ENCODE data around the gene SP100.
"Not testable (repeated sequence)": the region's sequence is repeated elsewhere in the genome, so short reads cannot be mapped to it uniquely, and the experiment has no call there.

SP100 gene

GRCh38 chr2:230435431-230435830, 19.4 kb downstream of the SP100 start:
- no peaks in the 10 kb centered on the region for H3K4me1 Mint-ChIP-seq
- H3K27me3 Mint-ChIP-seq (ENCODE audit: low read depth), result no peaks in the 10 kb centered on the region
- H3K4me3 Mint-ChIP-seq, result no peak overlapping the region
- peaks cover 14% of the 10 kb centered on the region for H3K9me3 Mint-ChIP-seq
- TF ChIP-seq CTCF (IDR thresholded peaks at IDR 0.05; ENCODE audit: unreplicated experiment in 3 of 3), result no peak
- H3K36me3 Mint-ChIP-seq (ENCODE audit: low read depth), result no peaks in the 10 kb centered on the region
- no peak overlapping the region for H3K27ac Mint-ChIP-seq

GRCh38 chr2:230439121-230439520, 23.1 kb downstream of the SP100 start:
- H3K36me3 Mint-ChIP-seq (ENCODE audit: low read depth); H3K27ac Mint-ChIP-seq; H3K27me3 Mint-ChIP-seq (ENCODE audit: low read depth); H3K9me3 Mint-ChIP-seq; H3K4me1 Mint-ChIP-seq; H3K4me3 Mint-ChIP-seq: not testable (repeated sequence)

GRCh38 chr2:230439590-230439989, 23.6 kb downstream of the SP100 start:
- H3K4me3 Mint-ChIP-seq, result no peak overlapping the region

GRCh38 chr2:230441227-230441897, 25.4 kb downstream of the SP100 start:
- Mint-ChIP-seq H3K4me1 (no peaks in the 10 kb centered on the region), H3K9me3 (peaks cover 2% of the 10 kb centered on the region), H3K27ac (no peak overlapping the region), H3K36me3 (ENCODE audit: low read depth) (no peaks in the 10 kb centered on the region), H3K4me3 (no peak overlapping the region), H3K27me3 (ENCODE audit: low read depth) (no peaks in the 10 kb centered on the region)
- no peak for TF ChIP-seq CTCF (IDR thresholded peaks at IDR 0.05; ENCODE audit: unreplicated experiment in 3 of 3)

More at GRCh38 chr2:230439590-230439989, 23.6 kb downstream of the SP100 start:
- peaks cover 5% of the 10 kb centered on the region for H3K9me3 Mint-ChIP-seq
- no peaks in the 10 kb centered on the region for H3K4me1 Mint-ChIP-seq
- H3K27me3 Mint-ChIP-seq (ENCODE audit: low read depth), result no peaks in the 10 kb centered on the region
- TF ChIP-seq CTCF (IDR thresholded peaks at IDR 0.05; ENCODE audit: unreplicated experiment in 3 of 3), result no peak
- no peak overlapping the region for H3K27ac Mint-ChIP-seq
- no peaks in the 10 kb centered on the region for H3K36me3 Mint-ChIP-seq (ENCODE audit: low read depth)

GRCh38 chr2:230443541-230443940, 27.5 kb downstream of the SP100 start:
- TF ChIP-seq CTCF (IDR thresholded peaks at IDR 0.05; ENCODE audit: unreplicated experiment in 3 of 3), result no peak
- Mint-ChIP-seq H3K9me3 (no peaks in the 10 kb centered on the region), H3K27me3 (ENCODE audit: low read depth) (no peaks in the 10 kb centered on the region), H3K4me1 (no peaks in the 10 kb centered on the region), H3K4me3 (no peak overlapping the region), H3K27ac (no peak overlapping the region), H3K36me3 (ENCODE audit: low read depth) (no peaks in the 10 kb centered on the region)

- Mint-ChIP-seq H3K27me3 (ENCODE audit: low read depth) (no peaks in the 10 kb centered on the region), H3K27ac (no peak overlapping the region), H3K36me3 (ENCODE audit: low read depth) (no peaks in the 10 kb centered on the region), H3K4me3 (no peak overlapping the region), H3K9me3 (no peaks in the 10 kb centered on the region), H3K4me1 (no peaks in the 10 kb centered on the region)
- TF ChIP-seq CTCF (IDR thresholded peaks at IDR 0.05; ENCODE audit: unreplicated experiment in 3 of 3), result no peak
Measured at GRCh38 chr2:230444832-230445231, 28.8 kb downstream of the SP100 start.

Data from nephron (organoid).